Measurements from ENCODE around the gene PAWR.

DNA sequence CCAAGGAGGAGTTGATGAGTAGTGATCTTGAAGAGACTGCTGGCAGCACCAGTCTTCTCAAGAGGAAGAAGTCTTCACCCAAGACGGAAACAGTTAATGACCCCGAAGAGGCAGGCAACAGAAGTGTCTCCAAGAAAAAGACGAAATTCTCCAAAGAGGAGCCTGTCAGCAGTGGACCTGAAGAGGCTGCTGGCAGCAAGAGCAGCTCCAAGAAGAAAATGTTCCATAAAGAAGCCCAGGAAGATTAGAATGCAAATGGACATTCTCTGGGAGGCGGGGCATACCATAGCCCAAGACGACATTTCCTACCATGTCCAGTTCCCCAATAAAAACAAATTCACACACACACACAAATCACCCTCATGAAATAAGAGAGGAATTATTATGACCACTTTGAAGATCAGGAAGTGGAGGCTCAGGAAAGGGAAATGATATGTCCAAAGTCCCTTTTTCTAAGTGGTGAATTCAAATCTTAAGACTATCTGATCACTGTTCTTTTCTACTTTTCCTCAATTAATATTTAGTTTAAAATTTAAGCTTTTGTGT is 131.8 kb downstream of the PAWR start:
- TF ChIP-seq, protein P1, sequence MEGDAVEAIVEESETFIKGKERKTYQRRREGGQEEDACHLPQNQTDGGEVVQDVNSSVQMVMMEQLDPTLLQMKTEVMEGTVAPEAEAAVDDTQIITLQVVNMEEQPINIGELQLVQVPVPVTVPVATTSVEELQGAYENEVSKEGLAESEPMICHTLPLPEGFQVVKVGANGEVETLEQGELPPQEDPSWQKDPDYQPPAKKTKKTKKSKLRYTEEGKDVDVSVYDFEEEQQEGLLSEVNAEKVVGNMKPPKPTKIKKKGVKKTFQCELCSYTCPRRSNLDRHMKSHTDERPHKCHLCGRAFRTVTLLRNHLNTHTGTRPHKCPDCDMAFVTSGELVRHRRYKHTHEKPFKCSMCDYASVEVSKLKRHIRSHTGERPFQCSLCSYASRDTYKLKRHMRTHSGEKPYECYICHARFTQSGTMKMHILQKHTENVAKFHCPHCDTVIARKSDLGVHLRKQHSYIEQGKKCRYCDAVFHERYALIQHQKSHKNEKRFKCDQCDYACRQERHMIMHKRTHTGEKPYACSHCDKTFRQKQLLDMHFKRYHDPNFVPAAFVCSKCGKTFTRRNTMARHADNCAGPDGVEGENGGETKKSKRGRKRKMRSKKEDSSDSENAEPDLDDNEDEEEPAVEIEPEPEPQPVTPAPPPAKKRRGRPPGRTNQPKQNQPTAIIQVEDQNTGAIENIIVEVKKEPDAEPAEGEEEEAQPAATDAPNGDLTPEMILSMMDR (IDR thresholded peaks at IDR 0.05): no peak
- no peak for TF ChIP-seq POLR2A (IDR thresholded peaks at IDR 0.05)
- no peak for TF ChIP-seq POLR2AphosphoS5 (IDR thresholded peaks at IDR 0.05)

Measured in breast epithelium (tissue), 3 donors.